Activated T-cell treated with anti-CD3 and anti-CD28 coated beads for 24 hours (primary cell): ENCODE measurements around the gene LELP1.
A peak's percentile ranks its signal among the peaks of the same experiment; 100 is the strongest.

Experiments
- DNase-seq: peaks from one replicate; pipeline ENCODE4 v3.0.0-alpha.2; 2020; ENCODE audit warnings: low read depth

LELP1 gene

GRCh38 chr1:153229076-153229829, 26.0 kb downstream of the LELP1 start:
- peak; percentile 7 for DNase-seq

- no peak for DNase-seq
Measured at GRCh38 chr1:153231363-153231762, 28.1 kb downstream of the LELP1 start.

GRCh38 chr1:153231785-153232184, 28.6 kb downstream of the LELP1 start:
- no peak for DNase-seq

GRCh38 chr1:153232553-153232952, 29.3 kb downstream of the LELP1 start:
- DNase-seq, result no peak

GRCh38 chr1:153233448-153233847, 30.2 kb downstream of the LELP1 start:
- no peak for DNase-seq

GRCh38 chr1:153238527-153238926, 35.3 kb downstream of the LELP1 start:
- DNase-seq, result no peak

- DNase-seq, result no peak
Measured at GRCh38 chr1:153242160-153242559, 38.9 kb downstream of the LELP1 start.

GRCh38 chr1:153245466-153245865, 42.2 kb downstream of the LELP1 start:
- no peak for DNase-seq

- DNase-seq, result no peak
Measured at GRCh38 chr1:153246018-153246417, 42.8 kb downstream of the LELP1 start.

- no peak for DNase-seq
Measured at GRCh38 chr1:153246825-153247224, 43.6 kb downstream of the LELP1 start.

- no peak for DNase-seq
Measured at GRCh38 chr1:153248176-153248879, 45.1 kb downstream of the LELP1 start.

- DNase-seq, result no peak
Measured at GRCh38 chr1:153250166-153250565, 46.9 kb downstream of the LELP1 start.

- DNase-seq, result no peak
Measured at GRCh38 chr1:153251087-153251486, 47.9 kb downstream of the LELP1 start.

GRCh38 chr1:153251562-153251961, 48.3 kb downstream of the LELP1 start:
- no peak for DNase-seq

- DNase-seq, result no peak
Measured at GRCh38 chr1:153251988-153252387, 48.8 kb downstream of the LELP1 start.

- DNase-seq, result no peak
Measured at GRCh38 chr1:153253076-153253475, 49.8 kb downstream of the LELP1 start.

GRCh38 chr1:153253693-153254092, 50.5 kb downstream of the LELP1 start:
- DNase-seq, result no peak
